ENCODE results near the gene GRIA1. TPM values are rescaled to one million over a fixed set of nuclear protein-coding genes. Genes with fewer than 3 reads are reported as not detected.

The GRIA1 gene
- total and polyA plus RNA-seq, 2 donors (not counting 1 experiment from before 2014, with no cell fraction given), result not detected

GRCh38 chr5:153798830-153799229 is 308.4 kb downstream of the GRIA1 start:
- ATAC-seq (ENCODE audit: low read depth), result no peak
- no peak overlapping the region for H3K27ac ChIP-seq (ENCODE audit: low read length in 2 of 2)
- POLR2A ChIA-PET, result no interaction called here
- H3K4me3 Mint-ChIP-seq, result no peak overlapping the region
- H3K79me2 ChIP-seq (ENCODE audit: control insufficient read depth, insufficient read depth, low read length), result no peaks in the 10 kb centered on the region
- H4K20me1 ChIP-seq (ENCODE audit: control insufficient read depth, insufficient read depth, low read length, poor library complexity, severe bottlenecking), result no peaks in the 10 kb centered on the region
- H3K27me3 ChIP-seq (replicated peaks in 1 of 4; ENCODE audit: control extremely low read depth in 1 of 4, control insufficient read depth in 3 of 4, insufficient read depth in 4 of 4, low read length in 3 of 4), result no peaks in the 10 kb centered on the region
- H3K9me3 ChIP-seq (ENCODE audit: control extremely low read depth in 1 of 3, control insufficient read depth in 2 of 3, insufficient read depth in 1 of 3, low read length in 2 of 3), result peaks cover 0 to 3% (median 0%) of the 10 kb centered on the region in 3 donors
- no peak overlapping the region for H3K4me2 ChIP-seq (replicated peaks; ENCODE audit: low read depth, low read length, poor library complexity, severe bottlenecking)
- H2AFZ ChIP-seq (ENCODE audit: insufficient read depth, low read depth, low read length, poor library complexity, severe bottlenecking), result no peak overlapping the region
- no peaks in the 10 kb centered on the region for H3K9me3 Mint-ChIP-seq (ENCODE audit: insufficient read depth)
- H3K27ac Mint-ChIP-seq, result no peak overlapping the region
- no peak overlapping the region for H3K4me3 ChIP-seq (ENCODE audit: control extremely low read depth in 1 of 5, extremely low read depth in 1 of 5, insufficient read depth in 1 of 5, low read depth in 2 of 5, low read length in 4 of 5)
- CTCF ChIA-PET, result no interaction called here
- 87% methylated on average over 3 of the region's 5 CpGs for WGBS (ENCODE audit: insufficient coverage)
- intact Hi-C loops (cut with micrococcal nuclease), result no loop called here
- TF ChIP-seq EZH2 (IDR thresholded peaks at IDR 0.05; ENCODE audit: borderline replicate concordance, insufficient read depth, low read depth, low read length, poor library complexity, severe bottlenecking) (no peak), CTCF (IDR thresholded peaks at IDR 0.05) (no peak)
- no peak for DNase-seq
- no peaks in the 10 kb centered on the region for H3K27me3 Mint-ChIP-seq
- no peak overlapping the region for H3K9ac ChIP-seq (ENCODE audit: low read length)
- no peaks in the 10 kb centered on the region for H3K36me3 ChIP-seq (replicated peaks in 1 of 2; ENCODE audit: control extremely low read depth in 1 of 2, control insufficient read depth in 1 of 2, extremely low read depth in 1 of 2, insufficient read depth in 2 of 2, low read length in 1 of 2)
- H3K4me1 Mint-ChIP-seq, result no peaks in the 10 kb centered on the region
- H3K4me1 ChIP-seq (ENCODE audit: control insufficient read depth in 2 of 2, insufficient read depth in 2 of 2, low read length in 2 of 2), result no peaks in the 10 kb centered on the region

- H3K4me1 ChIP-seq (ENCODE audit: control insufficient read depth in 2 of 2, insufficient read depth in 2 of 2, low read length in 2 of 2), result no peaks in the 10 kb centered on the region
- DNase-seq, result no peak
- no peaks in the 10 kb centered on the region for H3K27me3 Mint-ChIP-seq
- WGBS (ENCODE audit: insufficient coverage), result 88% methylated on average over 1 of the region's 2 CpGs
- H3K9me3 Mint-ChIP-seq (ENCODE audit: insufficient read depth), result no peaks in the 10 kb centered on the region
- H3K4me1 Mint-ChIP-seq, result no peaks in the 10 kb centered on the region
- H3K36me3 ChIP-seq (replicated peaks in 1 of 2; ENCODE audit: control extremely low read depth in 1 of 2, control insufficient read depth in 1 of 2, extremely low read depth in 1 of 2, insufficient read depth in 2 of 2, low read length in 1 of 2), result no peaks in the 10 kb centered on the region
- no peaks in the 10 kb centered on the region for H3K27me3 ChIP-seq (replicated peaks in 1 of 4; ENCODE audit: control extremely low read depth in 1 of 4, control insufficient read depth in 3 of 4, insufficient read depth in 4 of 4, low read length in 3 of 4)
- peaks cover 0 to 3% (median 0%) of the 10 kb centered on the region in 3 donors for H3K9me3 ChIP-seq (ENCODE audit: control extremely low read depth in 1 of 3, control insufficient read depth in 2 of 3, insufficient read depth in 1 of 3, low read length in 2 of 3)
- H4K20me1 ChIP-seq (ENCODE audit: control insufficient read depth, insufficient read depth, low read length, poor library complexity, severe bottlenecking), result no peaks in the 10 kb centered on the region
- intact Hi-C loops (cut with micrococcal nuclease), result no loop called here
- no peak overlapping the region for H3K4me3 Mint-ChIP-seq
- TF ChIP-seq EZH2 (IDR thresholded peaks at IDR 0.05; ENCODE audit: borderline replicate concordance, insufficient read depth, low read depth, low read length, poor library complexity, severe bottlenecking) (no peak), CTCF (IDR thresholded peaks at IDR 0.05) (no peak)
- H3K79me2 ChIP-seq (ENCODE audit: control insufficient read depth, insufficient read depth, low read length), result no peaks in the 10 kb centered on the region
- ChIA-PET CTCF (no interaction called here), POLR2A (no interaction called here)
- no peak overlapping the region for H2AFZ ChIP-seq (ENCODE audit: insufficient read depth, low read depth, low read length, poor library complexity, severe bottlenecking)
- H3K9ac ChIP-seq (ENCODE audit: low read length), result no peak overlapping the region
- no peak overlapping the region for H3K4me3 ChIP-seq (ENCODE audit: control extremely low read depth in 1 of 5, extremely low read depth in 1 of 5, insufficient read depth in 1 of 5, low read depth in 2 of 5, low read length in 4 of 5)
- no peak overlapping the region for H3K4me2 ChIP-seq (replicated peaks; ENCODE audit: low read depth, low read length, poor library complexity, severe bottlenecking)
- H3K27ac ChIP-seq (ENCODE audit: low read length in 2 of 2), result no peak overlapping the region
- ATAC-seq (ENCODE audit: low read depth), result no peak
- H3K27ac Mint-ChIP-seq, result no peak overlapping the region
Measured at GRCh38 chr5:153799466-153799865, 309.0 kb downstream of the GRIA1 start.

Data from B cell (primary cell).